Bronchial epithelial cell (primary cell): ENCODE measurements around the gene RIMS4. TPM values are rescaled to one million over a fixed set of nuclear protein-coding genes. Genes with fewer than 3 reads are reported as not detected.
A peak's percentile ranks its signal among the peaks of the same experiment; 100 is the strongest.

Experiments used
- DNase-seq: peaks from one replicate; pipeline ENCODE4 v3.0.0-alpha.2; 2010; ENCODE audit warnings: low read depth
- FAIRE-seq: peaks from 2 replicates; lab custom pipeline; 2011; peaks lifted over from hg19 to GRCh38; lab: Jason Lieb, UNC
- H3K27me3 ChIP-seq: 2 replicates; pipeline ENCODE4 v1.5.1; 2011; ENCODE audit warnings: low read length; ENCODE audit not compliant: control insufficient read depth, insufficient read depth
- H3K36me3 ChIP-seq: 2 replicates; pipeline ENCODE4 v1.5.1; 2011; ENCODE audit warnings: low read length; ENCODE audit not compliant: control insufficient read depth, insufficient read depth
- H3K4me3 ChIP-seq: 2 replicates; pipeline ENCODE4 v1.5.1; 2011; ENCODE audit warnings: mild to moderate bottlenecking, low read depth, low read length, control low read depth
- total RNA-seq: library from RNA; depleted of rRNA; stranded (reverse); fragments of >200 nt; gene quantifications from 2 replicates; pipeline ENCODE4 v1.2.1, GENCODE V29; 2014
- TF ChIP-seq, protein P1 (sequence below): IDR thresholded peaks from 2 replicates; pipeline ENCODE4 v1.5.1; 2011; ENCODE audit warnings: mild to moderate bottlenecking, moderate library complexity, low read length, control low read depth, inconsistent platforms; ENCODE audit not compliant: insufficient read depth, severe bottlenecking

Gene RIMS4
- total RNA-seq, 1 donor from 2014 or later = not detected

DNA sequence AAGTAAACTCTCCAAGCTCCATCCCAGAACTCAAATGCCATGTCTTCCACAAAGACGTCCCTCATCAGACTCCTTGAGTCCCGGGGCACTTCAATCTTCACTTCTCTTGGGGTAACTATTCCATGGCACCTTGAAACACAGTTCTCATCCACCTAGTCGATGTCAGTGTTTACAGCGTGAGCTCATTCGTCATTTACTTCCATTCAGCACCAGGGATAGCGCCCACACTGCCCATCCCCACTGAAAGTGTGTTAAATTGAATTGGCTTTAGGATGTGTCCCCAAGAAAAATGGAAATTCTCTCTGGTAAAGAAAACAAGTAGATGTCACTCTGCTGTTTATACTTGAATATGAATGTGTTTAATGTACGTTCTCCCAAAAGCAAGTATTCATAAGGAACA lies 33.4 kb downstream of the RIMS4 start:
- TF ChIP-seq, protein P1, sequence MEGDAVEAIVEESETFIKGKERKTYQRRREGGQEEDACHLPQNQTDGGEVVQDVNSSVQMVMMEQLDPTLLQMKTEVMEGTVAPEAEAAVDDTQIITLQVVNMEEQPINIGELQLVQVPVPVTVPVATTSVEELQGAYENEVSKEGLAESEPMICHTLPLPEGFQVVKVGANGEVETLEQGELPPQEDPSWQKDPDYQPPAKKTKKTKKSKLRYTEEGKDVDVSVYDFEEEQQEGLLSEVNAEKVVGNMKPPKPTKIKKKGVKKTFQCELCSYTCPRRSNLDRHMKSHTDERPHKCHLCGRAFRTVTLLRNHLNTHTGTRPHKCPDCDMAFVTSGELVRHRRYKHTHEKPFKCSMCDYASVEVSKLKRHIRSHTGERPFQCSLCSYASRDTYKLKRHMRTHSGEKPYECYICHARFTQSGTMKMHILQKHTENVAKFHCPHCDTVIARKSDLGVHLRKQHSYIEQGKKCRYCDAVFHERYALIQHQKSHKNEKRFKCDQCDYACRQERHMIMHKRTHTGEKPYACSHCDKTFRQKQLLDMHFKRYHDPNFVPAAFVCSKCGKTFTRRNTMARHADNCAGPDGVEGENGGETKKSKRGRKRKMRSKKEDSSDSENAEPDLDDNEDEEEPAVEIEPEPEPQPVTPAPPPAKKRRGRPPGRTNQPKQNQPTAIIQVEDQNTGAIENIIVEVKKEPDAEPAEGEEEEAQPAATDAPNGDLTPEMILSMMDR = no peak
- FAIRE-seq (no peak), DNase-seq (peak; percentile 13)
- Histone ChIP-seq H3K4me3 (no peak overlapping the region), H3K36me3 (no peaks in the 10 kb centered on the region), H3K27me3 (no peaks in the 10 kb centered on the region)

GRCh38 chr20:44773070-44773829 lies 37.1 kb downstream of the RIMS4 start:
- FAIRE-seq = peak; percentile 40

GRCh38 chr20:44772636-44773035 lies 37.7 kb downstream of the RIMS4 start:
- no peak for FAIRE-seq
- H3K4me3 ChIP-seq = no peak overlapping the region
- H3K36me3 ChIP-seq = no peaks in the 10 kb centered on the region
- TF ChIP-seq, protein P1 = no peak
- peak; percentile 48 for DNase-seq
- H3K27me3 ChIP-seq = peaks cover 3% of the 10 kb centered on the region

More at GRCh38 chr20:44773070-44773829, 37.1 kb downstream of the RIMS4 start:
- Histone ChIP-seq H3K36me3 (no peaks in the 10 kb centered on the region), H3K27me3 (peaks cover 3% of the 10 kb centered on the region), H3K4me3 (no peak overlapping the region)
- TF ChIP-seq, protein P1 = no peak
- DNase-seq = no peak

- DNase-seq (no peak), FAIRE-seq (no peak)
- H3K27me3 ChIP-seq = peaks cover 3% of the 10 kb centered on the region
- H3K4me3 ChIP-seq = no peak overlapping the region
- TF ChIP-seq, protein P1 = no peak
- H3K36me3 ChIP-seq = no peaks in the 10 kb centered on the region
These were observed 39.2 kb downstream of the RIMS4 start for GRCh38 chr20:44771172-44771535.

GRCh38 chr20:44770484-44771171 lies 39.7 kb downstream of the RIMS4 start:
- H3K36me3 ChIP-seq = no peaks in the 10 kb centered on the region
- no peak for DNase-seq
- H3K27me3 ChIP-seq = peaks cover 3% of the 10 kb centered on the region
- no peak overlapping the region for H3K4me3 ChIP-seq
- TF ChIP-seq, protein P1 = no peak
- FAIRE-seq = no peak
